Effector memory CD8-positive, alpha-beta T cell (primary cell): ENCODE data around the gene FAM222B.
A peak's percentile ranks its signal among the peaks of the same experiment; 100 is the strongest.

Experiments used
- ATAC-seq: fragments of 150-1000 bp; cut with Tn5 transposase; replicated peaks from 2 replicates; pipeline ENCODE4 v1.10.0; 2021; ENCODE audit warnings: mild to moderate bottlenecking, moderate library complexity
- DNase-seq, 3 experiments: peaks; one replicate each; pipeline ENCODE4 v3.0.0; 2021
- H3K27ac Mint-ChIP-seq, 2 donors: one replicate each; pipeline ENCODE4 v1.8.0; 2022; ENCODE audit warnings: mild to moderate bottlenecking in 2 of 2, mixed read lengths in 2 of 2, moderate library complexity in 2 of 2
- H3K27me3 Mint-ChIP-seq, 2 donors: one replicate each; pipeline ENCODE4 v1.8.0; 2022; ENCODE audit warnings: mixed read lengths in 2 of 2
- H3K36me3 Mint-ChIP-seq: one replicate; pipeline ENCODE4 v1.8.0; 2022; ENCODE audit warnings: mild to moderate bottlenecking, moderate library complexity, mixed read lengths; ENCODE audit not compliant: insufficient read depth
- H3K4me1 Mint-ChIP-seq, 2 donors: one replicate each; pipeline ENCODE4 v1.8.0; 2022; ENCODE audit warnings: low read depth in 2 of 2, mixed read lengths in 2 of 2
- H3K4me3 Mint-ChIP-seq, 2 donors: one replicate each; pipeline ENCODE4 v1.8.0; 2022; ENCODE audit warnings: mild to moderate bottlenecking in 2 of 2, mixed read lengths in 2 of 2, moderate library complexity in 2 of 2
- H3K9me3 Mint-ChIP-seq, 2 donors: one replicate each; pipeline ENCODE4 v1.8.0; 2022; ENCODE audit warnings: mixed read lengths in 2 of 2

The FAM222B gene

DNA sequence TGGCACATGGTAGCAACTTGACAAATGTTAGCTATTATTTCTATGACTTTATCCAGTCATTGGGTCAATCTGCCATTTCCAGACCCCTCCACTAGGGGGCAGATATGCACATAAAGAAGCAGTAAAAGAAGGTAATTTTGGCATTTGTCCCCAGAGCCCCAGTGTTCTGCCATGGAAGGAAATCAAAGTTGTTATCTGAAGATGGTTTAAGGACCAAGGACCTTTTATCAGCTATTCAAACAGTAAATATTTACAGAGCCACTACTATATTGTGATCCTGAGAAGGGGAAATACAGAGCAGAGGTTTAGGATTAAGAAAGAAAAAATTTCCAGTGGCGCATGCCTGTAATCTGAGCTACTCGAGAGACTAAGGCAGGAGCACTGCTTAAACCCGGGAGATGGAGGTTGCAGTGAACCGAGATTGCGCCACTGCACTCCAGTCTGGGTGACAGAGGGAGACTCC is 78.8 kb downstream of the FAM222B start:
- no peak overlapping the region for H3K27ac Mint-ChIP-seq
- peak; percentile 75 for ATAC-seq
- H3K36me3 Mint-ChIP-seq: peaks cover 22% of the 10 kb centered on the region
- H3K4me1 Mint-ChIP-seq: peaks cover 0 to 3% of the 10 kb centered on the region in 2 donors
- DNase-seq: peak; percentile 73 to 79 (median 76)
- H3K4me3 Mint-ChIP-seq: no peak overlapping the region
- H3K9me3 Mint-ChIP-seq: no peaks in the 10 kb centered on the region
- no peaks in the 10 kb centered on the region for H3K27me3 Mint-ChIP-seq

DNA sequence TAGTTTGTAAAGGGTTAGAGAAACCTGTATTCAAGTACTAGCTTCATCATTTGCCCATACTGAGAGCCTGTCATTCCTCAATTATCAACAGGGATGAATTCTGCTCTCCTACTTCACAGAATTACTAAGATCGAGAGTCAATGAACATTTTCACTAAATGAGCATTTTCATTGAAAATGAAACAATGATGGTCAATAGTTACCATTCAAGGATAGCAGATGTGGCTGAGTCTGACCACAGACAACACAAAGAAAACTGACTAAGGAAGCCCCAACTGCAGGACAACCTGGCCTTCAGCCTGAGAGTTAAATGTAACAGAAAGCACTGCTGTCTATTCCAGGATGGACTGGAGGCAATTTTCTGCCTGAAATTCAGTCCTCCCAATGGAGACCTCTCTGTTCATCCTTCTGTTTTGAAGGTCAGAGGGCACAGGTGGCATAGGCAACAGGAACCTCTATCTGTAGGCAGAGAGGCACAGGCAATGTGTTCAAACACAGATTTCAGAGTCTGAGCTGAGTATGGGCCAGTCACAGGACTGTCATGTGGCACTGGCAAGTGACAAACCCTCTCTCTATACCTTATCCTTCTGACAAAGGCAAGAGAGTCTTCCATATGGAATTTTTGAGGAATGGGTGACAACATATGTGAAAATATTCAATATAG is 79.3 kb downstream of the FAM222B start:
- H3K27ac Mint-ChIP-seq: no peak overlapping the region
- H3K27me3 Mint-ChIP-seq: no peaks in the 10 kb centered on the region
- H3K4me3 Mint-ChIP-seq: no peak overlapping the region
- no peaks in the 10 kb centered on the region for H3K9me3 Mint-ChIP-seq
- DNase-seq: no peak
- ATAC-seq: no peak
- H3K4me1 Mint-ChIP-seq: peaks cover 0 to 3% of the 10 kb centered on the region in 2 donors
- peaks cover 22% of the 10 kb centered on the region for H3K36me3 Mint-ChIP-seq

DNA sequence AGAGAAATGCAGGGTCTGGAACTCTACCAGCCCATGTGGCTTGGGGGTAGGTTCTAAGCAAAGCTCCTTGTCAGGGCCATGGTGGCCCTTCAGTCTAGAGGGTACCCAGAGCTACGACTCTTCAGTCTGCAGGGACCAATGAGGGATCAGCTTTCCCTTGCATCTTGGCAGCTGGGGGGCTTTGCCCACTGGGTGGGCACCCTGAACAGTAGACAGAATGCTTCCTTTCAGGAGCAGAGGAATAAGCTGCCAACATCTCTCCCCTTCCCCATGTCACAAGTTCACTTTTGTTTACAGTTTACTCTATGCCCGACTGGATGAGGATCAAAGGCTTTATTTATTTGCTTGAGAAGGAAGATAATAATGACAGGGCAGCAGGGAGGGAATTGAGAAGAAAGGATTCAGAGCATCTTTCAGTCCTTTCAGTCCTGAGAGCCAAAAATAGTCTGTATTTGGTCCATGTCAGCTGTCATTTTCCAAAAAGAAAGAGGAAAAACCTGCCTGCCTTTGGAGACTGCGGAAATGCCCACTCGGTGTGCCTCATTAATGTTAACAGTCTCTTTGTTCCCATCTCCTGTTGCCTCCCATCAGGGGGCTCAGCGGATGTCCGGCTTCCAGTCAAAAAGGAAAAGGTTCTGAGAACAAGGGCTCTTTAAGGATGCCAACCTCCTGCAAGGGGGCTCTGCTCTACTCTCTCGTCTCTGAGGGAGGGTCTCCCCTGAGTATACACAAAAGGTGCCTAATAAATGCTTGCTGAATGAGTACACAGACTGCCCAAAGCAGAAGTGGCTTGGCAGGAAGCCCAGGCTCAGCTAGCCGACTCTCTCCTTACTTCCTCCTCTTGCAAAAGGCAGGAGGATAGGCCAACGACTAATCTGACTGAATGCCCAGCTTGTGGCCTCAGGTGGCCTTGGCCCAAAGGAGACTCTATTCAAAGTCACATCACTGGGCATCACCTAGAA is 81.7 kb downstream of the FAM222B start:
- Mint-ChIP-seq H3K4me3 (no peak overlapping the region), H3K4me1 (peaks cover 0 to 3% of the 10 kb centered on the region in 2 donors), H3K9me3 (no peaks in the 10 kb centered on the region), H3K36me3 (peaks cover 25% of the 10 kb centered on the region), H3K27me3 (no peaks in the 10 kb centered on the region), H3K27ac (no peak overlapping the region)
- DNase-seq (no peak), ATAC-seq (no peak)

DNA sequence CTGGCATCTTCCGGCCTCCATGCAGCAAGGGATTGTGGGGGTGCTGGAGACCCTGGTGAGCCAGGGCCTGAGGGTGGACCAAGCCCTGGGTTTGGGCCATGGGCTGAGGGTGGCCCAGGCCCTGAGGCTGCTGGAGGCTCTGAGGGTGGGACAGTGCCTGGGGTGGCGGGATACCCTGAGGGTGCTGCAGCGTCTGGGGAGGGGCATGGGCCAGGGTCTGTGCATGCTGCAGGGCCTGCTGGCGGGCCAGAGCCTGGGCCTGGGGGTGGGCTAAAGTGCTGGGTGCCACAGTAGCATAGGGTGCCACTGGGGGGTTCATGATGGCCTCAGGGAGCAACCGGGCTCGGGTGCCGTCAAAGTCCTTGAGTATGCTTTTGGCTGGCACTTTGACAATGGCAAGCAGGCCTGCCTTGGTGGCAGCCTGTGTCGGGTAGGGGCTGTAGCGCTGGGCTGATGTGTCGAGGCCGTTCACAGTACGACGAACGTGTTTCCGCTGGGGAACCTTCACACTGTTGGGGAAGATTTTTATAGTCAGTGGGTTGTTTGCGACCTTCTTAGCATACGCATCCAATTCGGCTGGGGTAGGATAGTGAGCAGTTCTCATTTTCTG is 83.2 kb downstream of the FAM222B start:
- Mint-ChIP-seq H3K4me3 (no peak overlapping the region), H3K9me3 (no peaks in the 10 kb centered on the region), H3K27me3 (no peaks in the 10 kb centered on the region), H3K27ac (peak overlapping the region; percentile 56 to 78), H3K4me1 (peaks cover 0 to 3% of the 10 kb centered on the region in 2 donors), H3K36me3 (peaks cover 32% of the 10 kb centered on the region)
- no peak for ATAC-seq
- DNase-seq: no peak

DNA sequence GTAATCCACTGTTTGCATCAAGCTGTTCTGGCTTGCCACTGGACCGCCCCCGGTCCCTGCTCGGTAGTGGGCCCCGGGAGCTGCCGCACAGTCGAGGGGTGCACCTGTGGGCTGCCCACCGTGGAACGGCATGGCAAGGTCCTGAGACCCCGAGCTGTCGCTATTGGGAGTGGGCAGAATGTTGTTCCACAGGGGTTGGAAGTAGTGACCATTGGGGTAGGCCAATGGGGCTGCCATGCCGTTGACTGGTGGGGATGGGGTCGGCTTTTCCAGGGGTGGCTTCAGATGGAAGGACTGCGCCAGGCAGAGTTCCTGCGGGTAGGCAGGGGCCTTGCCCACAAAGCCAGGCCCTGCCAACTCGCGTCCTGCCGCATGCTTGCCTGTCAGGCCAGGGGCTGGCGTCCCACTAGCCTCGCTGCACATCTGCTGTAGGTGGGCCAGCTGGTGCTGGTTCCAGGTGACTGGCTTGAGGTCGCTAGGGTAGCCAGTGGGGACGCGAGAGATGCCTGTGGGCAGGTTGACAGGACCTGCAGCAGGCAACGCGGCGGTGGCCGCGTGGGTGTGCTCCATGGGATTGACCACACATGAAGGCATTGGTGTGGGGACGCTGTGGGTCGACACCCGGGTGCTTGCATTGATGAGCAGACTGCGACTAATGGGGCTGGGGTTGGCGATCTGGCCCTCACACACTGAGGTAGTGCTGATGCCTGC is 84.0 kb downstream of the FAM222B start:
- peak overlapping the region in 1 of 2 donors; percentile 78 for H3K27ac Mint-ChIP-seq
- no peaks in the 10 kb centered on the region for H3K27me3 Mint-ChIP-seq

DNA sequence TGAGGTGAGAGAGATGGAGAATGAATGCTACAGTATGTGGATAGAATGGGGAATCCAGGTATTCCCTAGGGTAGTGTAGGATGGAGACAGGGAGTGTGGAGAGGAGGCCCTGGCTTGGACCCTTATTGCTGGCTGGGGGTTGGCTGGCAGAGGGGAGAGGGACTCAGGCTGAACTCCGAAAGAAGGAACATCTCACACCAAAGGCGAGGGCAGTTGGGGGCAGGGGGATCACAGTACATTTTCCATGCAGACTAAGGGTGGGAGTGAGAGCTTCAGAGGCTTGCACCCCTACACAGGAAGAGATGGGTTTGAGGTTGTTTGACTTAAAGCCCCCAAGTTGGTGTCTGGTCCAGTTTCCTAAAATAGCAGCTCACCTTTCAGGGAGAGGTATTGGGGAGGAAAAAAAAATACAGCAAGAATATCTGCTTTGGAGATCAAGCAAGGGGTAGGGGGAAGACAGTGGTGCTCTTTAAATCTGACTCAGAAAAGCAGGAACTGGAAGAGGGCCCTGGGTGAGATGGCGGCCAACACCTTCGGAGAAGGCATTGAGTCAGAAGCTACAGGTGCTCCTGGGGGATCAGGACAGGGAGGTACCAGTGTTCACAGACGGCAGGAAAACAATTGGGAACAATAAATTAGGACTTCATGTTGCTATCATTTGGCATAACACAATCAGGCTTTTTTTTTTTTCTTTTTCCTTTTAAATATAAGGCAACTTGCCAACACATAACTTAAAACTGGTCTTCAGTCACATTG is 86.4 kb downstream of the FAM222B start:
- peaks cover 29% of the 10 kb centered on the region for H3K36me3 Mint-ChIP-seq
- H3K4me3 Mint-ChIP-seq: no peak overlapping the region
- peak overlapping the region in 1 of 2 donors; percentile 32 for H3K27ac Mint-ChIP-seq
- no peaks in the 10 kb centered on the region for H3K27me3 Mint-ChIP-seq
- DNase-seq (no peak), ATAC-seq (no peak)
- H3K4me1 Mint-ChIP-seq: no peaks in the 10 kb centered on the region
- no peaks in the 10 kb centered on the region for H3K9me3 Mint-ChIP-seq

More for the DNA sequence above, 84.0 kb downstream of the FAM222B start:
- no peak overlapping the region for H3K4me3 Mint-ChIP-seq
- no peaks in the 10 kb centered on the region for H3K4me1 Mint-ChIP-seq
- DNase-seq: no peak
- H3K36me3 Mint-ChIP-seq: peaks cover 27% of the 10 kb centered on the region
- no peak for ATAC-seq
- no peaks in the 10 kb centered on the region for H3K9me3 Mint-ChIP-seq

DNA sequence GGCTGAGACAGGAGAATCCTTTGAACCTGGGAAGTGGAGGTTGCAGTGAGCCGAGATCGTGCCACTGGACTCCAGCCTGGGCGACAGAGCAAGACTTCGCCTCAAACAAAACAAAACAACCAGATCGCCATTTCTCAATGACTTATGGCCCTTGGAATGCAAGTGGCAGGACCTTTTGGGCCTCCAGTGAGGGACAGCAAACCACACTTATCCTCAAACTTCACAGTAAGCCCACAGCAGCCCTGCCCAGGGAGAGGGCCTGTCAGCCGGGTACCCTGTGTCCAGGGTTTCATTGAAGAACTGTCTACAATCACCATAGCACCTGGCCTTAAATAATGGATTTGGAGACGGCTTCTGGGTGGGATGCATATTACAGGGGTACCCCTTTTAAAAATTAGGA is 87.1 kb downstream of the FAM222B start:
- H3K27ac Mint-ChIP-seq: no peak overlapping the region
- H3K4me1 Mint-ChIP-seq: no peaks in the 10 kb centered on the region
- no peaks in the 10 kb centered on the region for H3K9me3 Mint-ChIP-seq
- H3K27me3 Mint-ChIP-seq: no peaks in the 10 kb centered on the region
- no peak overlapping the region for H3K4me3 Mint-ChIP-seq
- DNase-seq (no peak), ATAC-seq (no peak)
- H3K36me3 Mint-ChIP-seq: peaks cover 32% of the 10 kb centered on the region

DNA sequence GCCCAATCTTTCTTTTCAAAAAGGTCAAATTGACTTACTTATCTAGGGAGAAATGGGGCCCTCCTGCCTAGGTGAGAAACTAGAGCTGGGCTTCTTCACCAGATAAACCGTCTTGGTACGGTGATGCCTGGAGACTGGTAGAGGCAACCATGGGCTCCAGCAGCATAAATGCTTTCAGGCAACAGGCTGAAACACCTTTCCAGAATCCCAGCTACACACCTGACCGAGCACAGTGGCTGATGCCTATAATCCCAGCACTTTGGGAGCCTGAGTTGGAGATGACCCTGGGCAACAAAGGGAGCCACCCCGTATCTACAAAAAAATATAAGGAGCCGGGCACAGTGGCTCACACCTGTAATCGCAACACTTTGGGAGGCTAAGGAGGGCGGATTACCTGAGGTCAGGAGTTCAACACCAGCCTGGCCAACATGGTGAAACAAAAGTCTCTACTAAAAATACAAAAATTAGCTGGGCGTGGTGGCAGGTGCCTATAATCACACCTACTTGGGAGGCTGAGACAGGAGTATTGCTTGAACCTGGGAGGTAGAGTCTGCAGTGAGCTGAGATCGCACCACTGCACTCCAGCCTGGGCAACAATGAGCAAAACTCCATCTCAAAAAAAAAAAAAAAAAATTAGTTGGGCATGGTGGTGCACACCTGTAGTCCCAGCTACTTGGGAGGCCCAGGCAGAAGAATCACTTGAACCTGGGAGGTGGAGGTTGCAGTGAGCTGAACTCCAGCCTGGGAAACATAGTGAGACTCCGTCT is 90.8 kb downstream of the FAM222B start:
- H3K27me3 Mint-ChIP-seq: no peaks in the 10 kb centered on the region
- H3K4me1 Mint-ChIP-seq: peaks cover 0 to 8% of the 10 kb centered on the region in 2 donors
- H3K4me3 Mint-ChIP-seq: no peak overlapping the region
- ATAC-seq (no peak), DNase-seq (no peak)
- H3K27ac Mint-ChIP-seq: no peak overlapping the region
- H3K36me3 Mint-ChIP-seq: peaks cover 42% of the 10 kb centered on the region
- H3K9me3 Mint-ChIP-seq: no peaks in the 10 kb centered on the region

DNA sequence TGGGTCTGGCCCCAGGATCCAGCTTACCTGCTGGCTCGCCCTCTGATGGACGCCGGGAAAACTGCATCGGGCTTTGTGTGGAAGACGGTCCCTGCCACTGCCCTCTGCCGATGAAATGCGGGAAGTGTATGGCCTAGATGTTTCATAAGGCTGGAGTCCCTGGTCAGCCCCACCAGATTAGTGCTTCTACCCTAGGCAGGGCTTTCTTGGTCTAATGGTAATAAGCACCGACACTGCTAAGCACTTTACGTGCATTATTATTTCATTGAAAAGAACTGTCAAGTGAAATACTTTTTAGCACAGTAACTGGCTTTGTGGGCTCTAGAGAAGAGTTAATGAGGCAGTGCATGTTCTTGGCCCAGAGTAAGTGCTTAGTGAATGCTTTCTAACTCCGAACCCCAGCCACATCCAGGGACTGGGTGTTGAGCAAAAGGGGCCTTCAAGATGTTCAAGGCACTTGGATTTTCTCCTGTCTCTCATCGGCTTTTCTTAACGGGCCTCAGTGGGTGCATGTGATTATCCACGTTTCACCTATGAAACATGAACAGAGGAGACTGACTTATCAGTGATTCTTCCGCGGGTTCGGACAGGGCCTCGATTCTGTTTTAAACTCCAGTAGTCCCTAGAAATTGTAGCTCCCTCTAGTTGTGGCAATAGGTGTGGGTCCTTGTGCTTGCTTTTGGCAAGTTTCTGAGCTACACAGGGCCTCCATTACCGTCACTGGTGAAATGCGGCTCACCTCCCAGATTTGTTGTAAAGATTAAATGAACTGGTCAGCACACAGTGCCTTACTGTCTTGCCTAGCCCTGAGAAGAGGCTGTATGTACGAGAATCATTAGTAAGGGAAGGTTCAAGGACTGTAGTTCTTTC is 92.2 kb downstream of the FAM222B start:
- no peaks in the 10 kb centered on the region for H3K27me3 Mint-ChIP-seq
- peak; percentile 92 for ATAC-seq
- H3K4me1 Mint-ChIP-seq: peaks cover 3 to 11% of the 10 kb centered on the region in 2 donors
- peak; percentile 87 to 89 (median 89) for DNase-seq
- no peaks in the 10 kb centered on the region for H3K9me3 Mint-ChIP-seq
- no peak overlapping the region for H3K27ac Mint-ChIP-seq
- H3K4me3 Mint-ChIP-seq: no peak overlapping the region
- peaks cover 38% of the 10 kb centered on the region for H3K36me3 Mint-ChIP-seq

DNA sequence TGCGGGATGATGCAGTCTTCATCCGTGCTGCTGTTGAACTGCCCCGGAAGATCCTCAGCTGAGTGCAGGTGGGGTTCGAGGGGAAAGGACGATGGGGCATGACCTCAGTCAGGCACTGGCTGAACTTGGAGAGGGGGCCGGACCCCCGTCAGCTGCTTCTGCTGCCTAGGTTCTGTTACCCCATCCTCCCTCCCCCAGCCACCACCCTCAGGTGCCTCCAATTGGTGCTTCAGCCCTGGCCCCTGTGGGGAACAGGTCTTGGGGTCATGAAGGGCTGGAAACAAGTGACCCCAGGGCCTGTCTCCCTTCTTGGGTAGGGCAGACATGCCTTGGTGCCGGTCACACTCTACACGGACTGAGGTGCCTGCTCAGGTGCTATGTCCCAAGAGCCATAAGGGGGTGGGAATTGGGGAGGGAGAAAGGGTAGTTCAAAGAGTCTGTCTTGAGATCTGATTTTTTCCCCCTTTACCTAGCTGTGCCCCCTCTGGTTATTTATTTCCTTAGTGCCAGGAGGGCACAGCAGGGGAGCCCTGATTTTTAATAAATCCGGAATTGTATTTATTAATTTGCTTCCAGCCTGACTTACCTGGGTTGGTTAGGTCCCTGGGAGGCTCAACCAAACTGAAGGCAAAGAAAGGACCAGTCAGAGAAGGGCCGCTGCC is 92.9 kb downstream of the FAM222B start:
- Mint-ChIP-seq H3K27me3 (no peaks in the 10 kb centered on the region), H3K9me3 (no peaks in the 10 kb centered on the region), H3K27ac (no peak overlapping the region), H3K4me1 (peaks cover 10 to 14% of the 10 kb centered on the region in 2 donors), H3K4me3 (no peak overlapping the region), H3K36me3 (peaks cover 43% of the 10 kb centered on the region)
- DNase-seq: no peak
- ATAC-seq: no peak
